Smooth muscle cell of the brain vasculature (primary cell): ENCODE results near the gene GDNF.
"Not testable (repeated sequence)": the region's sequence is repeated elsewhere in the genome, so short reads cannot be mapped to it uniquely, and the experiment has no call there.

Experiments used
- DNase-seq: peaks from one replicate; pipeline ENCODE4 v3.0.0-alpha.2; 2012; ENCODE audit warnings: low read depth, low spot score

GDNF gene

GRCh38 chr5:37816331-37816730 is 23.5 kb downstream of the GDNF start:
- DNase-seq = no peak

GRCh38 chr5:37815913-37816312 is 23.9 kb downstream of the GDNF start:
- no peak for DNase-seq

- no peak for DNase-seq
Measured at GRCh38 chr5:37814699-37815098, 25.1 kb downstream of the GDNF start.

GRCh38 chr5:37812365-37812764 is 27.5 kb downstream of the GDNF start:
- DNase-seq = no peak

- DNase-seq = no peak
Measured at GRCh38 chr5:37811866-37812265, 28.0 kb downstream of the GDNF start.

GRCh38 chr5:37810311-37810710 is 29.5 kb downstream of the GDNF start:
- no peak for DNase-seq

- no peak for DNase-seq
Measured at GRCh38 chr5:37808945-37809344, 30.9 kb downstream of the GDNF start.

GRCh38 chr5:37807621-37808301 is 32.1 kb downstream of the GDNF start:
- DNase-seq = no peak

- DNase-seq = no peak
Measured at GRCh38 chr5:37807015-37807414, 32.8 kb downstream of the GDNF start.

- DNase-seq = no peak
Measured at GRCh38 chr5:37806476-37806875, 33.4 kb downstream of the GDNF start.

- no peak for DNase-seq
Measured at GRCh38 chr5:37806016-37806415, 33.8 kb downstream of the GDNF start.

GRCh38 chr5:37804401-37804800 is 35.4 kb downstream of the GDNF start:
- DNase-seq = no peak

- DNase-seq = no peak
Measured at GRCh38 chr5:37803487-37803886, 36.4 kb downstream of the GDNF start.

- no peak for DNase-seq
Measured at GRCh38 chr5:37801521-37801920, 38.3 kb downstream of the GDNF start.

GRCh38 chr5:37799865-37800421 is 39.9 kb downstream of the GDNF start:
- DNase-seq = no peak

GRCh38 chr5:37796435-37796834 is 43.4 kb downstream of the GDNF start:
- not testable (repeated sequence) for DNase-seq

- DNase-seq = not testable (repeated sequence)
Measured at GRCh38 chr5:37795292-37795691, 44.5 kb downstream of the GDNF start.

GRCh38 chr5:37792975-37793631 is 46.7 kb downstream of the GDNF start:
- no peak for DNase-seq

GRCh38 chr5:37791321-37791720 is 48.5 kb downstream of the GDNF start:
- no peak for DNase-seq

GRCh38 chr5:37789991-37790390 is 49.9 kb downstream of the GDNF start:
- DNase-seq = no peak

GRCh38 chr5:37787742-37788141 is 52.1 kb downstream of the GDNF start:
- DNase-seq = no peak

- DNase-seq = no peak
Measured at GRCh38 chr5:37786862-37787519, 52.9 kb downstream of the GDNF start.

- no peak for DNase-seq
Measured at GRCh38 chr5:37786416-37786815, 53.4 kb downstream of the GDNF start.
